Hepatocyte (in vitro differentiated cells): ENCODE measurements around the gene RXRA.

ENCODE experiments used
- CTCF ChIP-seq: fragments of 200-600 bp; sonication (generic); IDR thresholded peaks from 2 replicates; pipeline ENCODE4 v1.5.1; 2016; ENCODE audit warnings: antibody characterized with exemption, mild to moderate bottlenecking; ENCODE audit not compliant: poor library complexity
- EZH2 ChIP-seq: fragments of 200-600 bp; sonication (generic); IDR thresholded peaks from 2 replicates; pipeline ENCODE4 v1.6.1; 2016; ENCODE audit warnings: antibody characterized with exemption, mild to moderate bottlenecking, borderline replicate concordance

- TF ChIP-seq CTCF (no peak), EZH2 (no peak)
Observed at GRCh38 chr9:134351606-134352176, 25.4 kb downstream of the RXRA start.
